ENCODE data around the gene NOVA1.

- TF ChIP-seq GATA2 (IDR thresholded peaks at IDR 0.05; ENCODE audit: low read depth, low read length) (no peak), GATA3 (IDR thresholded peaks at IDR 0.05; ENCODE audit: low read depth, low read length) (no peak)
Observed at GRCh38 chr14:26403760-26404159, 194.1 kb downstream of the NOVA1 start.
